Lung (tissue), 12 donors: Measurements from ENCODE around the gene UBE2E1. TPM values are rescaled to one million over a fixed set of nuclear protein-coding genes. Genes with fewer than 3 reads are reported as not detected.

Source experiments
- ATAC-seq: fragments of 200-7000 bp; cut with Tn5 transposase; one replicate; pipeline ENCODE4 v1.9.1; 2020; ENCODE audit warnings: moderate number of reproducible peaks; ENCODE audit not compliant: insufficient read depth, low FRiP score
- DNase-seq, 3 donors: peaks; one replicate each; pipeline ENCODE4 v3.0.0-alpha.2; 2013 to 2017
- H3K27ac ChIP-seq, 2 donors: one replicate each; pipeline ENCODE4 v1.5.1; 2013; ENCODE audit warnings: mild to moderate bottlenecking in 2 of 2, moderate library complexity in 2 of 2, control low read depth in 1 of 2, inconsistent platforms in 1 of 2, low read depth in 1 of 2, low read length in 1 of 2
- H3K27me3 ChIP-seq, 3 donors: one replicate each; pipeline ENCODE4 v1.5.1; 2013; ENCODE audit warnings: low read length in 2 of 3; ENCODE audit not compliant: control insufficient read depth in 3 of 3, insufficient read depth in 3 of 3
- H3K36me3 ChIP-seq, 4 donors: one replicate each; pipeline ENCODE4 v1.5.1; 2013; ENCODE audit warnings: low read length in 4 of 4, mild to moderate bottlenecking in 1 of 4, moderate library complexity in 1 of 4; ENCODE audit not compliant: control insufficient read depth in 4 of 4, insufficient read depth in 4 of 4
- H3K4me1 ChIP-seq, 5 donors: one replicate each; pipeline ENCODE4 v1.5.1; 2013; ENCODE audit warnings: low read length in 5 of 5, mild to moderate bottlenecking in 2 of 5, moderate library complexity in 1 of 5; ENCODE audit not compliant: control insufficient read depth in 5 of 5, insufficient read depth in 5 of 5
- H3K4me3 ChIP-seq: one replicate; pipeline ENCODE4 v1.5.1; 2013; ENCODE audit warnings: mild to moderate bottlenecking, control low read depth, moderate library complexity
- H3K9ac ChIP-seq, 2 donors: one replicate each; pipeline ENCODE4 v1.5.1; 2013; ENCODE audit warnings: low read length in 2 of 2, control low read depth in 1 of 2; ENCODE audit not compliant: insufficient read depth in 1 of 2
- H3K9me3 ChIP-seq, 4 donors: one replicate each; pipeline ENCODE4 v1.5.1; 2013; ENCODE audit warnings: low read length in 3 of 4, mild to moderate bottlenecking in 1 of 4, moderate library complexity in 1 of 4; ENCODE audit not compliant: control insufficient read depth in 4 of 4, insufficient read depth in 3 of 4
- CTCF ChIP-seq: IDR thresholded peaks from 2 replicates; pipeline ENCODE4 v1.5.1; 2012; ENCODE audit warnings: mild to moderate bottlenecking; ENCODE audit errors: control extremely low read depth, extremely low read depth
- WGBS, 2 donors: extraction: QIAGEN DNeasy Blood & Tissue Kit; methylation state at CpG; one replicate each; pipeline ENCODE4 v1.1.7; 2013; 5-methylcytosine and 5-hydroxymethylcytosine counted together
- polyA plus RNA-seq, 2 donors: library from polyadenylated mRNA; stranded (reverse); fragments of 200-250 nt; gene quantifications; one replicate each; pipeline ENCODE4 v1.2.1, GENCODE V29; 2013
- total RNA-seq, 2 donors: library from RNA; depleted of rRNA in 1 of 2; stranded (reverse); fragments of >200 nt in 1 of 2; gene quantifications; one replicate each; pipeline ENCODE4 v1.2.1, GENCODE V29; 2014 to 2021
- donor health status: control.
- donor health status: control.
- donor health status: Bipolar disorder and iron deficiency.
- donor health status: healthy.
- donor health status: DM: yes; HTN: yes; CAD: no.

Gene UBE2E1
- total and polyA plus RNA-seq, 4 donors = 74.1 to 156 (median 87.6) TPM

- WGBS, 2 donors = 86 to 92% methylated on average over 1 of the region's 1 CpG
- Histone ChIP-seq H3K4me1 (peaks cover 6 to 30% (median 8%) of the 10 kb centered on the region in 5 donors), H3K27me3 (no peaks in the 10 kb centered on the region)
Measured at GRCh38 chr3:23821858-23822257, 16.1 kb downstream of the UBE2E1 start.

GRCh38 chr3:23822559-23822958, 16.8 kb downstream of the UBE2E1 start:
- Histone ChIP-seq H3K4me1 (peaks cover 5 to 30% (median 7%) of the 10 kb centered on the region in 5 donors), H3K9ac (no peak overlapping the region), H3K4me3 (no peak overlapping the region), H3K9me3 (no peaks in the 10 kb centered on the region), H3K36me3 (peaks cover 0 to 4% (median 0%) of the 10 kb centered on the region in 4 donors), H3K27me3 (no peaks in the 10 kb centered on the region), H3K27ac (no peak overlapping the region)
- DNase-seq = no peak
- TF ChIP-seq CTCF = no peak
- no peak for ATAC-seq
- 92 to 94% methylated on average over 7 of the region's 7 CpGs for WGBS, 2 donors

More at GRCh38 chr3:23821858-23822257, 16.1 kb downstream of the UBE2E1 start:
- H3K4me3 ChIP-seq = no peak overlapping the region
- H3K36me3 ChIP-seq = peaks cover 0 to 4% (median 0%) of the 10 kb centered on the region in 4 donors
- H3K27ac ChIP-seq = no peak overlapping the region
- no peaks in the 10 kb centered on the region for H3K9me3 ChIP-seq
- no peak for DNase-seq
- no peak for TF ChIP-seq CTCF
- no peak overlapping the region for H3K9ac ChIP-seq
- ATAC-seq = no peak

- H3K36me3 ChIP-seq = peaks cover 0 to 4% (median 0%) of the 10 kb centered on the region in 4 donors
- no peak overlapping the region for H3K9ac ChIP-seq
- H3K4me1 ChIP-seq = peaks cover 5 to 30% (median 7%) of the 10 kb centered on the region in 5 donors
- H3K9me3 ChIP-seq = no peaks in the 10 kb centered on the region
- no peak for TF ChIP-seq CTCF
- ATAC-seq (no peak), DNase-seq (no peak)
- 60 to 74% methylated on average over 3 of the region's 3 CpGs for WGBS, 2 donors
- H3K27ac ChIP-seq = no peak overlapping the region
- no peak overlapping the region for H3K4me3 ChIP-seq
- no peaks in the 10 kb centered on the region for H3K27me3 ChIP-seq
Measured at GRCh38 chr3:23823620-23824019, 17.9 kb downstream of the UBE2E1 start.
